ENCODE data around the gene KRTCAP2.
"Not testable (repeated sequence)": the region's sequence is repeated elsewhere in the genome, so short reads cannot be mapped to it uniquely, and the experiment has no call there.

Gene KRTCAP2

GRCh38 chr1:155167166-155168104 is 5.7 kb downstream of the KRTCAP2 start:
- peak; percentile 76 for DNase-seq

GRCh38 chr1:155166471-155167165 is 6.5 kb downstream of the KRTCAP2 start:
- no peak for DNase-seq

- DNase-seq: no peak
Measured at GRCh38 chr1:155166051-155166470, 7.0 kb downstream of the KRTCAP2 start.

GRCh38 chr1:155164625-155165024 is 8.5 kb downstream of the KRTCAP2 start:
- DNase-seq: not testable (repeated sequence)

- not testable (repeated sequence) for DNase-seq
Measured at GRCh38 chr1:155163785-155164184, 9.3 kb downstream of the KRTCAP2 start.

- not testable (repeated sequence) for DNase-seq
Measured at GRCh38 chr1:155162631-155163030, 10.5 kb downstream of the KRTCAP2 start.

GRCh38 chr1:155160128-155160527 is 13.0 kb downstream of the KRTCAP2 start:
- DNase-seq: no peak

- DNase-seq: no peak
Measured at GRCh38 chr1:155158991-155159390, 14.1 kb downstream of the KRTCAP2 start.

GRCh38 chr1:155155996-155156643 is 17.0 kb downstream of the KRTCAP2 start:
- DNase-seq: not testable (repeated sequence)

GRCh38 chr1:155145491-155145890 is 27.6 kb downstream of the KRTCAP2 start:
- DNase-seq: no peak

GRCh38 chr1:155141749-155142148 is 31.4 kb downstream of the KRTCAP2 start:
- no peak for DNase-seq

- no peak for DNase-seq
Measured at GRCh38 chr1:155140630-155140953, 32.5 kb downstream of the KRTCAP2 start.

- peak; percentile 84 for DNase-seq
Measured at GRCh38 chr1:155139895-155140629, 33.0 kb downstream of the KRTCAP2 start, which contains the start of gene DPM3. TSS of gene DPM3 (minus strand) at chr1:155140531. CDS start at chr1:155140240, 291 bp downstream.

GRCh38 chr1:155137154-155137949 is 35.8 kb downstream of the KRTCAP2 start:
- no peak for DNase-seq

GRCh38 chr1:155136748-155137147 is 36.4 kb downstream of the KRTCAP2 start:
- DNase-seq: no peak

- DNase-seq: peak; percentile 91
Measured at GRCh38 chr1:155135415-155136028, 37.6 kb downstream of the KRTCAP2 start, which contains the start of gene SLC50A1. TSS of gene SLC50A1 (plus strand) at chr1:155135852. CDS start at chr1:155135912, 60 bp downstream.

- DNase-seq: peak; percentile 88
Measured at GRCh38 chr1:155134880-155135414, 38.2 kb downstream of the KRTCAP2 start.

- no peak for DNase-seq
Measured at GRCh38 chr1:155134322-155134721, 38.8 kb downstream of the KRTCAP2 start.

GRCh38 chr1:155133799-155134281 is 39.3 kb downstream of the KRTCAP2 start:
- no peak for DNase-seq

- DNase-seq: no peak
Measured at GRCh38 chr1:155131856-155132255, 41.2 kb downstream of the KRTCAP2 start.
